ENCODE measurements around the gene CPLX1.

The CPLX1 gene

DNA sequence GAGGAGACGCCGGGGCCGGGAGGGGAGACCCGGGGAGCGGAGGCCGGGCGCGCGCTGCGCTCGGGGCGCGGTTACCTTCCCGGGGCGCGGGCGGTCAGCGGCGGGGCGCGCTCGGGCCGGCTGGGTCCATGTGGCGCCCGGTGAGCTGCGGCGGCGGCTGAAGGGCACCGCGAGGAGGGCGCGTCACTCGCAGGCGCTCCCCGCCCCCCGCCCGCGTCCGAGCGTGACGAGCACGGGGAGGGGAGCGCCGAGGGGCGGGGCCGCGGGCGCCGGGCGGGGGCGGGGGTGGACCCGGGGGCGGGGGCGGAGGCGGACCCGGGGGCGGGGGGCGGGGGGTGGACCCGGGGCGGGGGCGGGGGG lies at the start of gene CPLX1:
TSS of gene CPLX1 (minus strand) at position 159 of the 360 bp plus-strand sequence. CDS start 1,607 bp downstream, outside the sequence.
- DNase-seq (ENCODE audit: low spot score) = no peak

DNA sequence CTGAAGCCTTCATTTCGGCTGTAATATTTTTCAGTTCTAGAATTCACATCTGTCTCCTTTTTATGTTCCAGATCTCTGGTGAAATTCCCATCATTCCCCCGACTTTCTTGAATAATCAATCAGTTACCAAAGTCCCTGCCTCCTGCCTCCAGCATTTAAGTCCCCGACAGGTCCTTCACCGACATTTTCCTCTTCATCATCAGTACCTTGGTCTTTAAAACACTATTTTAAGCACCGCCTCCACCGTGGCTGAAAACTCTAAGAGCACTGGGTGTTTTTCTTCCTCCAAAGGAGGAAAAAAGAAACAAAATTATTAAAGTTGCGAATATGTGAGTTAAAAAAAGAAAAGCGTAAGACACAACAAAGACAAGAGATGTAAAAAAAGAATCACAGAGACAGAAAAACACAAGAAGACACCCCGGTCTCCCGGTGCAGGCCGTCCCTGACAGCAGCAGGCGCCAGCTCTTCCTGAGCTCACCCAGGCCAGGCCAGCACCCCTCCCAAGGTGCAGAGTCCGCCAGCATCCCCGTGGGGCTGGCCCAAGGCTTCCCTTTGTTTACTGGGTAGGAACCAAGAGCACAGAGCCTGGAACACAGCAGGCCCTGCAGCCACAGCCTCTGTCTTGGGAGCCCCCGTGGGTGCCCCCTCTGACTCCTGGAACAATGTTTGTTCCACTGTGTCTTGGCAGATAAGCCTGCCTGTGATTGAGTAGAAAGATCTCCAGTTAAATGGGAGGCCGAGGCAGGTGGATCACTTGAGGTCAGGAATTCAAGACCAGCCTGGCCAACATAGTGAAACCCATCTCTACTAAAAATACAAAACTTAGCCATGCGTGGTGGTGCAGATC lies 49.3 kb upstream of the CPLX1 start:
- DNase-seq (ENCODE audit: low spot score) = no peak

DNA sequence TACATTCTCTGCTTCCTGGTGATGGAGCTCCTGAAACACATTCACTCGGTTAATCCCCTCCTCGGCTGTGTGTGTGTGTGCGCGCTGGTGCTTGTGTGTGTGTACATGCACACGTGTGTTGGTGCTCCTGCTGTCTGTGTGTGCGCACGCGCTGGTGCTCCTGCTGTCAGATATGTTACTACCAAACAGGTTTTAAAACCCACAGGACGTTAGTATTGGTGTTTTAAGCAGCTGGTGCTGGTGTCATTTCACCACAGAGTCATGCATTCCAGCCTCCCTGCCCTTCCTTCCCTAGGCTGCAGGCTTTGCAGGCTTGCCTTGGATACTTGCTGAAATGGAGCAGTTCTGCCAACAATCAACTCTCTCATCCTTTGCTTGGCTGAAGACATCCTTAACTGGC lies 48.1 kb upstream of the CPLX1 start:
- DNase-seq (ENCODE audit: low spot score) = no peak

DNA sequence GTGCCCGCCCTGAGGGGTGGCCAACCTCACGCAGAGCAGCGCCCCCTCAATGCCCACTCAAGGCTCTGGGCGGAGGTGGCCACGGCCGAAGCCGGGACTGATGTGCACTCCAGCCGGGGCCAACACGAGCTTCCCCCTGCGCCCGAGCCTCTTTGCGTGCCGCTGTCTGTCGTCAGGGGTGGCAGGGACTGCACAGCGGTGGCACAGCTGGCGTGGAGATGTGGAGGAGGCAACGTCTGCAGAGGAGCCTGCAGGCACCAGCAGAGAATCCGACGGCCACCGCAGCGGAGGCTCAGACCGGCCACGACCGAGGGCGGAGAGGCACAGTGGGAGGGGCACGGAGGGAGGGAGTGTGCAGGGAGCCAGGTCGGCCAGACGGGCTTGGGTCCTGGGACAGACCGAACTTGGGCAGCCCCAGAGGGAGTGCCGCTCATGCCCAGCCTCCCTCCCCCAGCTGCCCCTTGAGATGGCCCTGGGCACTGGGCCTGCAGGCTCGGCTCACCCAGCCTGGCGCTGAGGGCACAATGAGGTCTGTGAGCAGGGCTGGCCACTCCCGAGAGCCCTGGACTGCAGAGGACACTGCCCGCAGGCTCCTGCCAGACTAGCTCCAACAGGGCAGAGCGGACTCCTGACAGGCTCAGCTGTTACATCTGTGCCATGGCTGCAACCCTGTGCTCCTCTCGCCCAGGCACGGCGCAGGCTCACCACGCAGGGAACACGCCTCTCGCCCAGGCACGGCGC lies 46.5 kb upstream of the CPLX1 start:
- DNase-seq (ENCODE audit: low spot score) = no peak

DNA sequence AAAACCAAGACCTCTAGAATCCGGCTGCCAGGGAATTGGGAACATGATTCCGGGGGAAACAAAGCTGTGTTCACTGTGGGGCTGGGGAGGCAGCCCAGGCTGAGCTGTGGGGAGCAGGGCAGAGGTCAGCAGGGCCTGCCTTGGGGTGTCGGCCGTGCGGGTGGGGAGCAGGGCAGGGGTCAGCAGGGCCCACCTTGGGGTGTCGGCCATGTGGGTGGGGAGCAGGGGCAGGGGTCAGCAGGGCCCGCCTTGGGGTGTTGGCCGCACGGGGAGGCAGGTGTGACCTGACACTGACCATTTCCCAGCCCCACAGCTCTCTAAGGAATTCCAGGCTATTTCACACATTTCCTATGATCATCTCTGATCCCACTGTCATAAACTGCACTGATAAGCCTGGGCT lies 45.6 kb upstream of the CPLX1 start:
- no peak for DNase-seq (ENCODE audit: low spot score)

DNA sequence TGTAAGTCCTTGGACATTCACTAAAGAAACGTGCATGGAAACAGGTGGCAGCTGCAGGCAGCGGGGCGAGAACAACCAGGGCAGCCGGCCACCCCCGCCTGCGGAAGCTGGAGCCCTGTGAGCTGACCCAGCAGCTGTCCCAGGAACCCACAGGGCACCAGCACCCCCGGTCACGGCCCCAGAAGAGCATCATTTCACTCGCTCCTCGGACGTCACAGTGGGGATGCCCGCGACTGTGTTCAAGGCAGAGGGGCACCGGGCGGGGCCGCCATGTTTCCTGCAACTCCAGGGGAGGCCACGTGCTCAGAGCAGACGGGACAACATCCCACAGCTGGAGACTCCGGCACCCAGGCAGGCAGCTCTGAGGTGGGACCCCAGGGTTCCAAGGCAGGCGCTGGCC lies 45.0 kb upstream of the CPLX1 start:
- no peak for DNase-seq (ENCODE audit: low spot score)

DNA sequence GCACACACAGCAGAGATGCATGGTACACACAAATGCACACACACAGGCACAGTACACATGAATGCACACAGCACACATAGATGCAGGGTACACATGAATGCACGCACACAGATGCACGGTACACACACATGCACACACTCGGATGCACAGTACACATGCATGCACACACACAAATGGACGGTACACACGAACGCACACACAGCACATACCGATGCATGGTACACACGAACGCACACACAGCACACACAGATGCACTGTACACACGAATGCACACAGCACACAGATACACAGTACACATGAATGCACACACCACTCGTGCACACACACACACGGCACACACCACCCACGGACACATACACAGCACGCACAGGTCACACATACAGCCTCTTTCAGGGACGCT lies 43.8 kb upstream of the CPLX1 start:
- no peak for DNase-seq (ENCODE audit: low spot score)

DNA sequence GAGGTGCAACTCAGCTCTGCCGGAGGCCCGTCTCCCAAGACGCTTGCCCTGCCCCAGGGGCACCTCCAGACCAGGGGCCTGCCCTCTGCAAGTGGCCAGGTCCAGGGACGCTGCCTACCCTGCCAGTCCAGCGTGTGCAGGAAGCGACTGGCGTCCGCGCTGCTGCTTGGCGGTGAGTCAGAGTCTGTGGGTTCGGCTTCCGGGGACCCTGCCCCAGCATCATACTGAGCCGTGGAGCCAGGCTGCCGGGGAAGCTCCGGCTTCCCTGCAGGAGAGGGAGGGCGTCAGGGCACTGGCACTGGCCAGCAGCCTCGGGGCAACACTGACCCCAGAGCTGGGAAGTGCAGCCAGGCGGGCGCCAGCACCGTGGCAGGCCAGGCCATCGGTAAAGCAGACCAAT lies 42.5 kb upstream of the CPLX1 start:
- no peak for DNase-seq (ENCODE audit: low spot score)

DNA sequence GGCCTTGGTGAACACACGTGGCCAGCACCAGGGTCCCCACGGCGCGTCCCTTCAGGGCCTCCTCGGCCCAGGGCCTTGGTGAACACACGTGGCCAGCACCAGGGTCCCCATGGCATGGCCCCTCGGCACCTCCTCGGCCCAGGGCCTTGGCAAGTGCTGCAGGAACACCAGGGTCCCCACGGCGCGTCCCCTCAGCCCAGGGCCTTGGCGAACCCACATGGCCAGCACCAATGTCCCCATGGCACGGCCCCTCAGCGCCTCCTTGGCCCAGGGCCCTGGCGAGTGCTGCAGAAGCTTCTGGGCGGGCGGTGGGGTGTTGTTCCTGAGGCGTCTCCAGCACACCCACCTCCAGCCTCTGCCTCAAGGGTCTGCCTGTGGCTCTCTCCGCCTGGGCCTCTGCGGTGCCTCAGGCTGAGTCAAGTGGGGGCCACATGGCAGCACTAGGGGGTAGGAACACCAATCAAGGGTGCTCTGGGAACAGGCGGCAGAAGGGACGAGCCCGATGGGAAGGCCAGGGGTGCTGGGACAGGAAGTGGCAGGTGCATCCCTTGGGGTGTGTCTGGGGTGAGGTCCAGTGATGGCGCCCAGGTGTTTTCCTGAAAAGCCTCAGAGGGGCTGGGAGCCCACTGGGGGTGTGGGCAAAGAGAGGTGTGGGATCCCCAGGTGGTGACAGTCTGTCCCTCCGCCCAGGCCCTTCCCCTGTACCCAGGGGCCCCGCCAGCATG lies 41.8 kb upstream of the CPLX1 start:
- DNase-seq (ENCODE audit: low spot score) = no peak

DNA sequence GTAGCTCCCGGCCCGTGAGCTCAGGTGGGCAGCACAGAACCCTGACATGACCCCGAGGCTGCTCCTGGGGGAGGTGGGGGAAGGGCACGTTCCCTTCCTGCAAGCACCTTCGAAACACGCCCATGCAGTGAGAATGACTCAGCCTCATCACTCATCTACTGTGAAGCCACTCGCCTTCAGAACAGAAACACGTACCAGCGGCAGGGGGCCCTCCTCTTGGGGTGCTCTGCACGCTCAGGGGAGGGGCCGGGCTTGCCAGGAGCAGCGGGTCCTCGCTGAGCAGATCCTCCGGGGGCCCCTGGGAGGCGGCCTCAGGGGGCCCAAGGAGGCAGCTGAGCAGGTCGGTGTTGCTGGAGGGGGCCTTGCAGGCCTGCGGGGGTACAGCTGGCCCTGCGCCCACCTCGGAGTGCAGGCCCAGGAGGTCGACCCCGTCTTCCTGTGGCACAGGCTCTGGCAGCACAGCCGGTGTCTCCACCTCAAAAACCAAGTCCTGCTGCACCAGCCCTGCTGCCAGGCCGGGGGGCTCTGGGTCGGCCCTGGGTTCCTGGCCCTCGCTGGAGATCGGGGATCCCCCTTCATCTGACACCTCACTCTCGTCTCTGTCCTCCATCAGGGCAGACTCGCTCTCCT lies 40.9 kb upstream of the CPLX1 start:
- no peak for DNase-seq (ENCODE audit: low spot score)

DNA sequence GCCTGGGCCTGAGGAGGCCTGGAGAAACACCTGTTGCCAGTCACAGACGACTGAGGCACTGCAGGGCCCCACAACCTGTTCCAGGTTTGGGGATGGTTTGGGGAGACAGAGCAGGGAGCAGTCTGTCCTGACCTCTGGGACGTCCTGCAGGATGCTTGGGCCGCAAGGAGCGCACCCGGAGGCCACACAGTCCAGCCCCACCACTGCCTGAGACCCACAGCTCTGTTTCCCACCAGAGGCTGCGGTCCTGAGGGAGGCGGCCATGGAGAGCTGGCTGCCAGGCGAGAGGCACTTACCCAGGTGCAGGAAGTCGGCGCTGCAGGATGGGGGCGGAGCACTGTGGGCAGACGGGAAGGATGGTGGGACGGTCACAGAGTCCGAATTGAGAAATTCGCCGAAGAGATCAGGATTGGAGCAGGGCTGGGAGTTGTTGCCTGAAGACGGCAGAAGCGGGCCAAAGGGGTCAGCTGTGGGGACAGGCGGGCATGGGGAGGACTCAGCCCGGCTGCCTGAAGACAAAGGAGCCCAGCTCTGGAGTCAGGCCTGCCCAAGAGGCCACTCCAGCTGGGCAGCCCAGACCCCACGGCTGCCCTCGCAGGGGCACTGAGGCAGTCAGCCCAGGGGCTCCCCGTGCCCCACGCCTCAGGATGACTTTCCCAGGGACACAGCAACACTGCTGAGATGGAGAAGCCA lies 40.3 kb upstream of the CPLX1 start:
- DNase-seq (ENCODE audit: low spot score) = no peak

DNA sequence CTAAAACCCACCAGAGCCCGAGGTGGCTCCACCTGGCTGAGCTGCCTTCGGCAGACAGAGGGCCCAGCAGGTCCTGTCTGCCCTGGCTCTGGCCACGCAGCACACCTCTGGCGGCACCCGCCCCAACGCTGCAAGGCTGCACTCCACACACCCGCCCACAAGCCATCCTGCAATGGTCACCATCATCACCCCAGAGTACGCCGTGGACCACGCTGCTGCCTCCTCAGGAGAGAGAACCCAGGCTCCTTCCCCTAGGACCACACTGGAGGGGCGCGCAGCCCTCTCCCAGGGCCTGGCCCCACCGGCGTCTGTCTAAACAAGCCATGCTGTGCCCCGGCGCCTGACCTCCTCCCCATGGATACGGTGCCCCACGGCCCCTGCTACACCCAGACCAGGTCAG lies 39.6 kb upstream of the CPLX1 start:
- DNase-seq (ENCODE audit: low spot score) = no peak

DNA sequence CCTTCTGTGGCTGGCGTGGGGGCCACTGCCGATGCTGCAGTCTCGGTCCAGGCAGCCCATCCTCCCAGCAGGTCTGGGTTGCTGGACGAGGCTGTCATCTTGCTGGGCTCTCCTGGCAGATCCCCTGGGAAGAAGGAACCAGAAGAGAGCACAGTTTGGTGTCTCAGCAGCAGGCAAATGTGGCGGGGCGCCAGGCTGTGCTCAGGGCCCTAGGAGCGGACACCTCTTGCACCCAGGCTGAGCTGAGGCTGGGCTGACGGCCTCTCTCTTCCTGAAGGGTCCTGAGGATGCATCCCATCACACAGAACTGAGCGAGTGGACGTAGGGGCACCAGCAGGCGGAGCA lies 39.2 kb upstream of the CPLX1 start:
- DNase-seq (ENCODE audit: low spot score) = no peak

DNA sequence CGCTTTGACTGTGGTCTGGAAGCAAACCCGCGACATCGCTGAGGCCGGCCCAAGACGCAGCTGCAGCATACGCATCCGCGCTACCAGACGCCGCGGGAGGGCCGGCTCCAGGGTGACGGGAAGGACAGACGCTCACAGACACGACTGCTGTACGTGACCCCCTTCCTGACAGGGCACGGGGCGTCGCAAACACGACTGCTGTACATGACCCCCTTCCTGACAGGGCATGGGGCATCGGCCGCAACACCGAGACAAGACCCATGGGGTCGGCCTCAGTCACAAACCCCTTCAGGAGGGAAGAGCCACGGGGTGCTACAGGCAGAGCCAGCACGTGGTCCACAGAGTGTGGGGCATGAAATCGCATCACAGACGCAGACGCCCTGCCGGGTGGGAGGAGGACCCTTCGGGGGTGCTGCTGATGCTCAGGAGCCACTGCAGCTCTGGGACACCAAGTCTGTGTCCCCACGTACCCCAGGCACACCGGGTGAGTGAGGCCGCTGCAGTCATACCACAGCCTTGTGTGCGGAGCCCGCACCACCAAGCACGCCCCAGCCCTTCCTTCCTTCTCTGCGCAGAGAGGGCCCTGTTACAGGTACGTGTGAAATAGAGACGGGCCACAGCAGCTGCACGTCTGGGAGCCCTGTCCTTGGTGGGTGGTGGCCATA lies 38.7 kb upstream of the CPLX1 start:
- no peak for DNase-seq (ENCODE audit: low spot score)

DNA sequence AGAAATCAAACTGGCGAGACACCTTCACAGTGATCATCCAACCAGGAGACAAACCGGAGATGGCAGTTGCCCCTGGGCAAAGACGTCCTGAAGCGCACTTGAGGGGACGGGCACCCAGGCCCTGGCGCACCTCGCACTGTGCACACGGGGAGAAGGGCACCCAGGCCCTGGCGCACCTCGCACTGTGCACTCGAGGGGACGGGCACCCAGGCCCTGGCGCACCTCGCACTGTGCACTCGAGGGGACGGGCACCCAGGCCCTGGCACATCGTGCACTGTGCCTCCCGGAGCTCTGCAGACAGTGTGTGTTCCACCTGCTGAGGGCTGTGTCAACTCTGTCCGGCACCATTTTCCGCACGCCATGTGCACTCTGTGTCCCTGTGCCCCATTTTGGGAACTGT lies 34.6 kb upstream of the CPLX1 start:
- no peak for DNase-seq (ENCODE audit: low spot score)

DNA sequence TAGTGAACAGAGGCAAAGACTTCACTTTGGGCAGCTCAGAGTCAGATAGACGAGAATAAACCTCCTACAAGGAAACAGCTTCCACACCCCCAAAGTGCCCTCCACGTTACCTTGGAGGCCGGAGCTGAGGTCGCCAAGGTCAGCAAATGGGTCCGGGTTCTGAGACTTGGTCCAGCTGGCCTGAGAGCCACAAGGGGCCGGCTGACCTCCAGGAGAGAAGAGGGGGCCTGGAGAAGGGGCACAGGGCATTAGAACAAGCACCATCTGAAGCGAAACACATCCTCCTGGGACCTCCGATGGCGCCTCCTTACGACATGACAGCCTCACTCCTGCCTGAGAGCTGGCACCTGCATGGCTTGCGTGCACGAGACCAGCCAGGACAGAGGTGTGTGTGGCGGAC lies 33.6 kb upstream of the CPLX1 start:
- no peak for DNase-seq (ENCODE audit: low spot score)

DNA sequence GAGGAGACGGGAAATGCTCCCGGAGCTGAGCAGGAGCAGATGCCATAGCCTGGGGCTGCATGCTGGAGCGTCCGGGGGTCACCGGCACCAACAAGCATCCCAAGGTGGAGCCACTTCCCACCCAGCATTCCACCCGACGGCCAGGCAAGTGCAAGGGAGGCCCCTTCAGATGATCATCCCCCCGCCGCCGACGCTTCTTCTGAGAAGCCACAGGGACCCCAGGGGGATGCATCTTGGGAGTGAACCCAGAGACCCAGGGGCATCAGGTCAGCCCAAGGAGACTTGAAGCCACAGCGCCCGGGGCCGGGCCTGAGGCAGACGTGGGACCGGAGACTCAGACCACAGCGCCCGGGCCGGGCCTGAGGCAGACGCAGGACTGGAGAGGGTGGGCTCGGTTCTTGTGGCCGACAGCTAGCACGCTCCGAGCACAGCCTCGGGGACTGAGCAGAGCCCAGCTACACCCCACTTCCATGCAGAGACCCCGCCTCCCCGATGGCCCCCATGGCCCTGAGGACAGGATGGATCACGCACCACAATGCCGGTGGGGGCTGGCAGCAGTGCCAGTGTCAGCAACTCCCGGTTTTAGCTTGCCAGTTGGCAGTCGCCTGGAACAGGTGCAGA lies 33.0 kb upstream of the CPLX1 start:
- DNase-seq (ENCODE audit: low spot score) = no peak

DNA sequence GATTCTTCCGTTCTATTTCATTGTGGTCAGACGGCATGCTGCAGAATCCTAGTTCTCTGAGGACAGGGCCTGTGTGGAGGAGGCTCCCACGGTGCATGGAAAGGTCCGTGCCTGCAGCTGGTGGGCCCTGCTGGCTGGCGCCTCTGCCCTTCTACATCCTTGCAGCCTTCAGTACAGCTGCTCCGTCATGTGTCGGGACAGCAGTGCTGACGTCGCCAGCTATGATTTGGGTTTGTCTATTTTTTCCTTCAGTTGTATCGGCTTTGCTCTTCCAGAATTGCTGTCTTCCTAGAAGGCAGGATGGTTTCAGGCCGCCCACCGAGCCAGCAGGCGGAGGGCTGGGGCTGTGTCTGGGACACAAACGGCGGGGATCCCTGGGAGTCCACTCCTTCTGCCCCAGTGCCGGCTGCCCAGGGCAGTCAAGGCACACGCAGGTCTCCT lies 32.1 kb upstream of the CPLX1 start:
- no peak for DNase-seq (ENCODE audit: low spot score)

DNA sequence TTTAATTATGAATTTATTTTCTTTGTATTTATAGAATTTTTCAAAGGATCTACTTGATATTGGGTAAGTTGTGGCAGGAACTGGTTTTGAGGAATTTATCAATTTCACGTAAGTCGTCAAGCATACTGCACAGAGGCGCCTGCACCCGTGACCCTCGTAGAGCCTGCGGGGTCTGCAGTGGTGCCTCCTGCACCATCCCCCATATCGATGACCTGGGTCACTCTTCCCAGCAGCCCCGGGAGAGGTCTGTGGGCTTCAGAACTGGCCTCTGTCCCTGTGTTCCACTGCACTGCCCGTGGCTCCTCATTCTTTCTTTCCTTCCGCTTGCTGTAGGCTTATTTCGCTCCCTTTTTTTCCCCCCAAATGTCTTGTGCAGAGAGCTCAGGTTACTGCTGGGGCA lies 31.5 kb upstream of the CPLX1 start:
- no peak for DNase-seq (ENCODE audit: low spot score)

DNA sequence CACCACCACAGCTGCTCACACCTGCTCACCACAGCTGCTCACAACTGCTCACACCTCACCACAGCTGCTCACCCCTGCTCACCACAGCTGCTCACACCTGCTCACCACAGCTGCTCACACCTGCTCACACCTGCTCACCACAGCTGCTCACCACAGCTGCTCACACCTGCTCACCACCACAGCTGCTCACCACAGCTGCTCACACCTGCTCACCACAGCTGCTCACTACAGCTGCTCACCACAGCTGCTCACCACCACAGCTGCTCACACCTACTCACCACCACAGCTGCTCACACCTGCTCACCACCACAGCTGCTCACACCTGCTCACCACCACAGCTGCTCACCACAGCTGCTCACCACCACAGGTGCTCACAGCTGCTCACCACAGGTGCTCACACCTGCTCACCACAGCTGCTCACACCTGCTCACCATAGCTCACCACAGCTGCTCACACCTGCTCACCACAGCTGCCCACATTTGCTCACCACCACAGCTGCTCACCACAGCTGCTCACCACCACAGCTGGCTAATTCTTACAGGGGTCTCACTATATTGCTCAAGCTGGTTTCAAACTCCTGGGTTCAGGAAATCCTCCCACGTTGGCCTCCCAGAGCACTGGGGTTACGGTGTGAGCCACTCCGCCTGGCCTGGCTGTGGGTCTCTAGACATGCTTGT lies 30.4 kb upstream of the CPLX1 start:
- no peak for DNase-seq (ENCODE audit: low spot score)

DNA sequence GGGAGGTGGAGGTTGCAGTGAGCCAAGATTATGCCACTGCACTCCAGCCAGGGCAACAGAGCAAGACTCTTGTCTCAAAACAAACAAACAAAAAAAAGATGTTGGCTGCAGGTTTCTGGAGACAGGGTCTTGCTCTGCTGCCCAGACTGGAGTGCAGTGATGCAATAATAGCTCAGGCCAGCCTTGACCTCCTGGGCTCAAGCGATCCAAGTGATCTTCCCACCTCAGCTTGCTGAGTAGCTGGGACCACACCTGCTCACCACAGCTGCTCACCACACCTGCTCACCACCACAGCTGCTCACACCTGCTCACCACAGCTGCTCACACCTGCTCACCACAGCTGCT lies 29.9 kb upstream of the CPLX1 start:
- no peak for DNase-seq (ENCODE audit: low spot score)

Measured in COLO829 (cell line).